Measurements from ENCODE around the gene SLC2A13.
"Not testable (repeated sequence)": the region's sequence is repeated elsewhere in the genome, so short reads cannot be mapped to it uniquely, and the experiment has no call there.

SLC2A13 gene

GRCh38 chr12:39920222-39920621 is 185.7 kb downstream of the SLC2A13 start:
- no peak for DNase-seq (ENCODE audit: low read depth, low spot score)
- Histone ChIP-seq H3K9ac (ENCODE audit: insufficient read length) (no peak overlapping the region), H3K9me3 (ENCODE audit: low read depth, low read length) (no peaks in the 10 kb centered on the region), H3K4me3 (no peak overlapping the region), H3K27ac (no peak overlapping the region), H3K36me3 (ENCODE audit: insufficient read depth, low read length) (no peaks in the 10 kb centered on the region)
- TF ChIP-seq POLR2AphosphoS5 (IDR thresholded peaks at IDR 0.05; ENCODE audit: borderline replicate concordance, low read depth, low read length) (no peak), FOXP2 (optimal IDR thresholded peaks at IDR 0.05; ENCODE audit: control extremely low read depth, extremely low read length, insufficient read depth) (no peak), EZH2 (IDR thresholded peaks at IDR 0.05) (no peak)

GRCh38 chr12:39919790-39920189 is 186.1 kb downstream of the SLC2A13 start:
- H3K4me3 ChIP-seq: no peak overlapping the region
- H3K27ac ChIP-seq: no peak overlapping the region
- DNase-seq (ENCODE audit: low read depth, low spot score): no peak
- TF ChIP-seq FOXP2 (optimal IDR thresholded peaks at IDR 0.05; ENCODE audit: control extremely low read depth, extremely low read length, insufficient read depth): no peak
- TF ChIP-seq POLR2AphosphoS5 (IDR thresholded peaks at IDR 0.05; ENCODE audit: borderline replicate concordance, low read depth, low read length): no peak
- TF ChIP-seq EZH2 (IDR thresholded peaks at IDR 0.05): no peak
- no peaks in the 10 kb centered on the region for H3K36me3 ChIP-seq (ENCODE audit: insufficient read depth, low read length)
- H3K9ac ChIP-seq (ENCODE audit: insufficient read length): no peak overlapping the region
- no peaks in the 10 kb centered on the region for H3K9me3 ChIP-seq (ENCODE audit: low read depth, low read length)

GRCh38 chr12:39915249-39915648 is 190.6 kb downstream of the SLC2A13 start:
- Histone ChIP-seq H3K9me3 (ENCODE audit: low read depth, low read length) (no peaks in the 10 kb centered on the region), H3K27ac (no peak overlapping the region), H3K4me3 (no peak overlapping the region), H3K9ac (ENCODE audit: insufficient read length) (no peak overlapping the region), H3K36me3 (ENCODE audit: insufficient read depth, low read length) (no peaks in the 10 kb centered on the region)
- DNase-seq (ENCODE audit: low read depth, low spot score): peak; percentile 16
- TF ChIP-seq POLR2AphosphoS5 (IDR thresholded peaks at IDR 0.05; ENCODE audit: borderline replicate concordance, low read depth, low read length): no peak
- TF ChIP-seq EZH2 (IDR thresholded peaks at IDR 0.05): no peak
- no peak for TF ChIP-seq FOXP2 (optimal IDR thresholded peaks at IDR 0.05; ENCODE audit: control extremely low read depth, extremely low read length, insufficient read depth)

GRCh38 chr12:39912211-39912980 is 193.5 kb downstream of the SLC2A13 start:
- DNase-seq (ENCODE audit: low read depth, low spot score): no peak
- no peak overlapping the region for H3K4me3 ChIP-seq
- TF ChIP-seq FOXP2 (optimal IDR thresholded peaks at IDR 0.05; ENCODE audit: control extremely low read depth, extremely low read length, insufficient read depth): no peak
- TF ChIP-seq POLR2AphosphoS5 (IDR thresholded peaks at IDR 0.05; ENCODE audit: borderline replicate concordance, low read depth, low read length): no peak
- H3K27ac ChIP-seq: no peak overlapping the region
- no peaks in the 10 kb centered on the region for H3K9me3 ChIP-seq (ENCODE audit: low read depth, low read length)
- no peak overlapping the region for H3K9ac ChIP-seq (ENCODE audit: insufficient read length)
- no peaks in the 10 kb centered on the region for H3K36me3 ChIP-seq (ENCODE audit: insufficient read depth, low read length)

GRCh38 chr12:39906237-39906636 is 199.6 kb downstream of the SLC2A13 start:
- Histone ChIP-seq H3K27ac (no peak overlapping the region), H3K9ac (ENCODE audit: insufficient read length) (no peak overlapping the region), H3K9me3 (ENCODE audit: low read depth, low read length) (no peaks in the 10 kb centered on the region), H3K36me3 (ENCODE audit: insufficient read depth, low read length) (no peaks in the 10 kb centered on the region), H3K4me3 (no peak overlapping the region)
- DNase-seq (ENCODE audit: low read depth, low spot score): no peak
- TF ChIP-seq FOXP2 (optimal IDR thresholded peaks at IDR 0.05; ENCODE audit: control extremely low read depth, extremely low read length, insufficient read depth) (no peak), EZH2 (IDR thresholded peaks at IDR 0.05) (no peak), POLR2AphosphoS5 (IDR thresholded peaks at IDR 0.05; ENCODE audit: borderline replicate concordance, low read depth, low read length) (no peak)

- DNase-seq (ENCODE audit: low read depth, low spot score): no peak
- Histone ChIP-seq H3K36me3 (ENCODE audit: insufficient read depth, low read length) (no peaks in the 10 kb centered on the region), H3K4me3 (no peak overlapping the region), H3K27ac (no peak overlapping the region), H3K9me3 (ENCODE audit: low read depth, low read length) (no peaks in the 10 kb centered on the region), H3K9ac (ENCODE audit: insufficient read length) (no peak overlapping the region)
- TF ChIP-seq POLR2AphosphoS5 (IDR thresholded peaks at IDR 0.05; ENCODE audit: borderline replicate concordance, low read depth, low read length) (no peak), FOXP2 (optimal IDR thresholded peaks at IDR 0.05; ENCODE audit: control extremely low read depth, extremely low read length, insufficient read depth) (no peak), EZH2 (IDR thresholded peaks at IDR 0.05) (no peak)
Measured at GRCh38 chr12:39905152-39905551, 200.7 kb downstream of the SLC2A13 start.

GRCh38 chr12:39902821-39903220 is 203.1 kb downstream of the SLC2A13 start:
- H3K36me3 ChIP-seq (ENCODE audit: insufficient read depth, low read length): no peaks in the 10 kb centered on the region
- no peak for DNase-seq (ENCODE audit: low read depth, low spot score)
- no peak for TF ChIP-seq POLR2AphosphoS5 (IDR thresholded peaks at IDR 0.05; ENCODE audit: borderline replicate concordance, low read depth, low read length)
- TF ChIP-seq EZH2 (IDR thresholded peaks at IDR 0.05): no peak
- no peak for TF ChIP-seq FOXP2 (optimal IDR thresholded peaks at IDR 0.05; ENCODE audit: control extremely low read depth, extremely low read length, insufficient read depth)
- no peak overlapping the region for H3K9ac ChIP-seq (ENCODE audit: insufficient read length)
- no peak overlapping the region for H3K4me3 ChIP-seq
- H3K9me3 ChIP-seq (ENCODE audit: low read depth, low read length): no peaks in the 10 kb centered on the region
- H3K27ac ChIP-seq: no peak overlapping the region

- H3K9me3 ChIP-seq (ENCODE audit: low read depth, low read length): no peaks in the 10 kb centered on the region
- no peak overlapping the region for H3K9ac ChIP-seq (ENCODE audit: insufficient read length)
- no peaks in the 10 kb centered on the region for H3K36me3 ChIP-seq (ENCODE audit: insufficient read depth, low read length)
- DNase-seq (ENCODE audit: low read depth, low spot score): no peak
- H3K4me3 ChIP-seq: no peak overlapping the region
- TF ChIP-seq EZH2 (IDR thresholded peaks at IDR 0.05) (no peak), FOXP2 (optimal IDR thresholded peaks at IDR 0.05; ENCODE audit: control extremely low read depth, extremely low read length, insufficient read depth) (no peak), POLR2AphosphoS5 (IDR thresholded peaks at IDR 0.05; ENCODE audit: borderline replicate concordance, low read depth, low read length) (no peak)
- no peak overlapping the region for H3K27ac ChIP-seq
Measured at GRCh38 chr12:39897315-39897714, 208.6 kb downstream of the SLC2A13 start.

GRCh38 chr12:39893388-39893787 is 212.5 kb downstream of the SLC2A13 start:
- not testable (repeated sequence) for DNase-seq (ENCODE audit: low read depth, low spot score); H3K27ac ChIP-seq; H3K4me3 ChIP-seq; H3K9me3 ChIP-seq (ENCODE audit: low read depth, low read length); H3K9ac ChIP-seq (ENCODE audit: insufficient read length); H3K36me3 ChIP-seq (ENCODE audit: insufficient read depth, low read length)

Measured in SK-N-MC (cell line).